NK-92 (cell line): Measurements from ENCODE around the gene PCDHB8.
"Not testable (repeated sequence)": the region's sequence is repeated elsewhere in the genome, so short reads cannot be mapped to it uniquely, and the experiment has no call there.

Experiments
- DNase-seq: peaks from one replicate; lab custom pipeline; 2025; ENCODE audit not compliant: unreplicated experiment; lab: John Stamatoyannopoulos, UW

The PCDHB8 gene

GRCh38 chr5:141177577-141178191 lies at the start of gene PCDHB8:
Gene PCDHB8 (plus strand): TSS chr5:141177790. CDS start chr5:141178035, 245 bp downstream.
- not testable (repeated sequence) for DNase-seq

GRCh38 chr5:141135030-141135717 lies 42.4 kb upstream of the PCDHB8 start, which contains the start of gene PCDHB5:
Gene PCDHB5 (plus strand): TSS chr5:141135206. CDS start chr5:141135435, 229 bp downstream.
- no peak for DNase-seq

- no peak for DNase-seq
Measured at GRCh38 chr5:141135718-141136266, 41.8 kb upstream of the PCDHB8 start.

DNA sequence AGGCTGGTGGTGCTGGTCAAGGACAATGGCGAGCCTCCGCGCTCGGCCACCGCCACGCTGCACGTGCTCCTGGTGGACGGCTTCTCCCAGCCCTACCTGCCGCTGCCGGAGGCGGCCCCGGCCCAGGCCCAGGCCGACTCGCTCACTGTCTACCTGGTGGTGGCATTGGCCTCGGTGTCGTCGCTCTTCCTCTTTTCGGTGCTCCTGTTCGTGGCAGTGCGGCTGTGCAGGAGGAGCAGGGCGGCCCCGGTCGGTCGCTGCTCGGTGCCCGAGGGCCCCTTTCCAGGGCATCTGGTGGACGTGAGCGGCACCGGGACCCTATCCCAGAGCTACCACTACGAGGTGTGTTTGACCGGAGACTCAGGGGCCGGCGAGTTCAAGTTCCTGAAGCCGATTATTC lies 40.2 kb upstream of the PCDHB8 start:
- DNase-seq: not testable (repeated sequence)

- no peak for DNase-seq
Measured at GRCh38 chr5:141149812-141150211, 27.8 kb upstream of the PCDHB8 start, which contains the start of gene PCDHB6. Gene PCDHB6 (plus strand): TSS chr5:141150057. CDS start chr5:141150258, 201 bp downstream.

DNA sequence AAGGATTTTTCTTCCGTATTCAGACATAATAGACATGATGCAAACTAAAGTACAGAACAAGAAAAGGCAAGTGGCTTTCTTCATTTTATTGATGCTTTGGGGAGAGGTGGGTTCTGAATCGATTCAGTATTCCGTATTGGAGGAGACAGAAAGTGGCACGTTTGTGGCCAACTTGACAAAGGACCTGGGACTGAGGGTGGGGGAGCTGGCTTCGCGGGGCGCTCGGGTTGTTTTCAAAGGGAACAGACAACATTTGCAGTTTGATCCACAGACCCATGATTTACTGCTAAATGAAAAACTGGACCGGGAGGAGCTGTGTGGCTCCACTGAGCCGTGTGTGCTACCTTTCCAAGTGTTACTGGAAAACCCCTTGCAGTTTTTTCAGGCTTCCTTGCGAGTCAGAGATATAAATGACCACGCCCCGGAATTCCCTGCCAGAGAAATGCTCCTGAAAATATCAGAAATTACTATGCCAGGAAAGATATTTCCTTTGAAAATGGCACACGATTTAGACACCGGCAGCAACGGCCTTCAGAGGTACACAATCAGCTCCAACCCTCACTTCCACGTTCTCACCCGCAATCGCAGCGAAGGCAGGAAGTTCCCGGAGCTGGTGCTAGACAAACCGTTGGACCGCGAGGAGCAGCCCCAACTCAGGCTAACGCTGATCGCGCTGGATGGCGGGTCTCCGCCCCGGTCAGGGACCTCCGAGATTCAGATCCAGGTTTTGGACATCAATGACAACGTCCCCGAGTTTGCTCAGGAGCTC lies 27.2 kb upstream of the PCDHB8 start:
- no peak for DNase-seq

DNA sequence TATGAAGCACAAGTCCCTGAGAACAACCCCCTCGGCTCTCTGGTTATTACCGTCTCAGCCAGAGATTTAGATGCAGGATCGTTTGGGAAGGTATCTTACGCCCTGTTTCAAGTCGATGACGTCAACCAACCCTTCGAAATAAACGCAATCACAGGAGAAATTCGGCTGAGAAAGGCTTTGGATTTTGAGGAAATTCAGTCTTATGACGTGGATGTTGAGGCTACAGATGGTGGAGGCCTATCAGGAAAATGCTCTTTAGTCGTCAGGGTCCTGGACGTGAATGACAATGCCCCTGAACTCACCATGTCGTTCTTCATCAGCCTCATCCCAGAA lies 26.6 kb upstream of the PCDHB8 start:
- no peak for DNase-seq

DNA sequence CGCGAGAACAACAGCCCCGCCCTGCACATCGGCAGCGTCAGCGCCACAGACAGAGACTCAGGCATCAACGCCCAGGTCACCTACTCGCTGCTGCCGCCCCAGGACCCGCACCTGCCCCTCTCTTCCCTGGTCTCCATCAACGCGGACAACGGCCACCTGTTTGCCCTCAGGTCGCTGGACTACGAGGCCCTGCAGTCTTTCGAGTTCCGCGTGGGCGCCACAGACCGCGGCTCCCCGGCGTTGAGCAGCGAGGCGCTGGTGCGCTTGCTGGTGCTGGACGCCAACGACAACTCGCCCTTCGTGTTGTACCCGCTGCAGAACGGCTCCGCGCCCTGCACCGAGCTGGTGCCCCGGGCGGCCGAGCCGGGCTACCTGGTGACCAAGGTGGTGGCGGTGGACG lies 26.0 kb upstream of the PCDHB8 start:
- DNase-seq: not testable (repeated sequence)

DNA sequence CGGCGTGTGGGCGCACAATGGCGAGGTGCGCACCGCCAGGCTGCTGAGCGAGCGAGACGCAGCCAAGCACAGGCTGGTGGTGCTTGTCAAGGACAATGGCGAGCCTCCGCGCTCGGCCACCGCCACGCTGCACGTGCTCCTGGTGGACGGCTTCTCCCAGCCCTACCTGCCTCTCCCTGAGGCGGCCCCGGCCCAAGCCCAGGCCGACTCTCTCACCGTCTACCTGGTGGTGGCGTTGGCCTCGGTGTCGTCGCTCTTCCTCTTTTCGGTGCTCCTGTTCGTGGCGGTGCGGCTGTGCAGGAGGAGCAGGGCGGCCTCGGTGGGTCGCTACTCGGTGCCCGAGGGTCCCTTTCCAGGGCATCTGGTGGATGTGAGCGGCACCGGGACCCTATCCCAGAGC lies 25.5 kb upstream of the PCDHB8 start:
- not testable (repeated sequence) for DNase-seq

DNA sequence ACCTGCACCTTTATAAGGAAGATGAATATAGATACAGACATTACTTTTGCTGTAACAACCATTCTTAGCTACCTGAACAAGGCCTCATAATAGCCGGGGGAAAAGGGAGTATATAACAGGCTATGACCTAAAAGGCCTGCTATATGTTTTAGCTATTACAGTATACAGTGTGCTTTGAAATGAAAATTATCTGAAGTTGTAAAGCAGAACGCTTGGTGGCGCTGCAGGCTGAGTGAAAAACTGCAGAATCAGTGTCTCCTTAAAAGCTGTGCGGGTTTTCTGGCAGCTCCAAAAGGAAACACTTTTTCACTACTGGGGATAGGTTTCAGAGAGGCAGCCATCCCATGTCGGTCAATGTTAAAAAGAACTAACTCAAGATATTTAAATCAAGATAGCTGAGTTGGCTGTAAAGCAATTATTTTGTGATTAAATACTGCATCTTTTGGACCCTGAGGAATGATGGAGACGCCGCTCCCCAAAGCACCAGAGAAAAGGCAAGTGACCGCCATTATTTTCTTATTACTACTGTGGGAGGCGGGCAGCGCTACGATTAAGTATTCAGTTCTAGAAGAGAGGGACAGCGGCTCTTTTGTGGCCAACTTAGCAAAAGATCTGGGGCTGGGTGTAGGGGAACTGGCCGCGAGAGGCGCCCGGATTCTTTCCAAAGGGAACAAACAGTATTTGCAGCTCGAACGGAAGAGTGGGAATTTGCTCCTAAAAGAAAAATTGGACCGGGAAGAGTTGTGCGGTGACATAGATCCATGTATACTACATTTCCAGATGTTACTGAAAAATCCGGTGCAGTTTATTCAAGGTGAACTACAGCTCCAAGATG lies 21.8 kb upstream of the PCDHB8 start:
- no peak for DNase-seq

- not testable (repeated sequence) for DNase-seq
Measured at GRCh38 chr5:141157356-141157755, 20.2 kb upstream of the PCDHB8 start.

GRCh38 chr5:141157901-141158300 lies 19.7 kb upstream of the PCDHB8 start:
- DNase-seq: not testable (repeated sequence)

DNA sequence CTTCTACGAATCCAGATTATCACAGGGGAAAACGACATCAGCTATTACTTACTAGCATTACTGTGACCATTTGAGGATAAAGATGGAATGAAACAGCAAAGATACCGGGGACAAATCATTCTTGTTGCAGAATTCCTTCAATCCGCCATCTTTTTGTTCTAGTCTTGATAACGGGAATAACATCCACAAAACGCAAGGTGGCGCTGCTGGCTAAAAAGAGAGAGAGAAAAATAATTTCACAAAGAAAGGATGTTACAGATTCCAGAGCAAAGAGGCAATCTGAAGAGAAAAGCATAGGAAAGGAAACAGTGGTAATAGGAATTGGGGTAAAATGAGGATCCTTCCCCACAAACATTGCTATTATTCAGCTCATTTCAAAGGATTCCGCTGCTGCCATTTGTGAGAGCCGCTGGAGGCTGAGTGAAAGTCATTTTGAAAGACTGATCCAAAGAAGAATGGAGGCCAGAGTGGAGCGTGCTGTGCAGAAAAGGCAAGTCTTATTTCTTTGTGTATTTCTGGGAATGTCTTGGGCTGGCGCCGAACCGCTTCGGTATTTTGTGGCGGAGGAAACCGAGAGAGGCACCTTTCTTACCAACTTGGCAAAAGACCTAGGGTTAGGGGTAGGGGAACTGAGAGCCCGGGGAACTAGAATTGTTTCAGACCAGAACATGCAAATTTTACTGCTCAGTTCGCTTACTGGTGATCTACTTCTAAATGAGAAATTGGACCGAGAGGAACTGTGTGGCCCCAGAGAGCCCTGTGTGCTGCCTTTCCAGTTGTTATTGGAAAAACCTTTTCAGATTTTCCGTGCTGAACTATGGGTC lies 5.0 kb upstream of the PCDHB8 start, which contains the start of gene PCDHB7:
Gene PCDHB7, plus strand, starts transcription at position 264 of the 824 bp plus-strand sequence. Its CDS starts 192 bp downstream, at position 456.
- DNase-seq: no peak

GRCh38 chr5:141174291-141175104 lies 3.1 kb upstream of the PCDHB8 start:
- DNase-seq: not testable (repeated sequence)

DNA sequence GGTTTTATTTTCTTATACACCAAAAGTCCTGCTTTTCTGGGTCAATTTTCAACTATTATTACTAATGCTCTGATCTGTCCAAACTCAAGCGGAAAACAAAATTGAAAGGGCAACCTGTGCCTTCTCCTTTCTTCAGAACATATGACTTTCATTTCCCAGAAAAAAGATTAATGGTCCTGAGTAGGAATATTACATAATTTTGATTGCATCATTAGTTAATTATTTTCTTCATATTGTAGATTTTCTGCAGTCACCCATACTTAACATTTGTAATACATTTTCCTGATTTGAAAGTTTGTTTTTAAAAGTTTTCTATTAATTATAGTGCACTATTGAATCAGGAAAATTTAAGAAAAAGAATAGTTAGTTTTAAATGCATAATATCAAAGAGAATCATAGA lies 1.7 kb upstream of the PCDHB8 start:
- no peak for DNase-seq

GRCh38 chr5:141179371-141179770 lies 1.8 kb downstream of the PCDHB8 start:
- not testable (repeated sequence) for DNase-seq

DNA sequence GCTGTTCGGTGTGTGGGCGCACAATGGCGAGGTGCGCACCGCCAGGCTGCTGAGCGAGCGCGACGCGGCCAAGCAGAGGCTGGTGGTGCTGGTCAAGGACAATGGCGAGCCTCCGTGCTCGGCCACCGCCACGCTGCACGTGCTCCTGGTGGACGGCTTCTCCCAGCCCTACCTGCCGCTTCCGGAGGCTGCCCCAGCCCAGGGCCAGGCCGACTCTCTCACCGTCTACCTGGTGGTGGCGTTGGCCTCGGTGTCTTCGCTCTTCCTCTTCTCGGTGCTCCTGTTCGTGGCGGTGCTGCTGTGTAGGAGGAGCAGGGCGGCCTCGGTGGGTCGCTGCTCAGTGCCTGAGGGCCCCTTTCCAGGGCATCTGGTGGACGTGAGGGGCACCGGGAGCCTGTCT lies 2.3 kb downstream of the PCDHB8 start:
- not testable (repeated sequence) for DNase-seq

- no peak for DNase-seq
Measured at GRCh38 chr5:141180313-141180712, 2.7 kb downstream of the PCDHB8 start.

- no peak for DNase-seq
Measured at GRCh38 chr5:141182248-141182647, 4.7 kb downstream of the PCDHB8 start, which contains the start of gene PCDHB16. Gene PCDHB16 (plus strand): TSS chr5:141182387. CDS start chr5:141182560, 173 bp downstream.
